ENCODE measurements around the gene USB1.
A peak's percentile ranks its signal among the peaks of the same experiment; 100 is the strongest.

USB1 gene

GRCh38 chr16:58000706-58001676 is at the start of gene USB1:
Gene USB1, plus strand, starts transcription at chr16:58001407. Its CDS starts 77 bp downstream, at chr16:58001484.
- DNase-seq (ENCODE audit: low spot score) = peak; percentile 96
- FAIRE-seq = peak; percentile 59

- no peak for FAIRE-seq
- no peak for DNase-seq (ENCODE audit: low spot score)
Observed at GRCh38 chr16:57952909-57953308, 48.3 kb upstream of the USB1 start.

GRCh38 chr16:57953857-57954256 is 47.4 kb upstream of the USB1 start:
- no peak for FAIRE-seq

GRCh38 chr16:57955572-57956188 is 45.5 kb upstream of the USB1 start:
- FAIRE-seq (no peak), DNase-seq (ENCODE audit: low spot score) (peak; percentile 48)

More at GRCh38 chr16:57953857-57954256, 47.4 kb upstream of the USB1 start:
- no peak for DNase-seq (ENCODE audit: low spot score)

GRCh38 chr16:57956270-57956808 is 44.9 kb upstream of the USB1 start:
- no peak for FAIRE-seq
- DNase-seq (ENCODE audit: low spot score) = no peak

GRCh38 chr16:57956924-57957672 is 44.1 kb upstream of the USB1 start:
- DNase-seq (ENCODE audit: low spot score) (no peak), FAIRE-seq (no peak)

GRCh38 chr16:57957673-57958392 is 43.4 kb upstream of the USB1 start:
- DNase-seq (ENCODE audit: low spot score) (no peak), FAIRE-seq (no peak)

GRCh38 chr16:57958544-57958943 is 42.7 kb upstream of the USB1 start:
- FAIRE-seq (no peak), DNase-seq (ENCODE audit: low spot score) (no peak)

- DNase-seq (ENCODE audit: low spot score) = no peak
- FAIRE-seq = no peak
Observed at GRCh38 chr16:57959121-57959520, 42.1 kb upstream of the USB1 start.

GRCh38 chr16:57959804-57960203 is 41.4 kb upstream of the USB1 start:
- FAIRE-seq (no peak), DNase-seq (ENCODE audit: low spot score) (no peak)

- DNase-seq (ENCODE audit: low spot score) (no peak), FAIRE-seq (no peak)
Observed at GRCh38 chr16:57960310-57960709, 40.9 kb upstream of the USB1 start.

GRCh38 chr16:57960826-57961472 is 40.3 kb upstream of the USB1 start:
- DNase-seq (ENCODE audit: low spot score) (no peak), FAIRE-seq (no peak)

GRCh38 chr16:57961538-57961937 is 39.7 kb upstream of the USB1 start:
- no peak for FAIRE-seq
- no peak for DNase-seq (ENCODE audit: low spot score)

- DNase-seq (ENCODE audit: low spot score) = no peak
- FAIRE-seq = no peak
Observed at GRCh38 chr16:57962046-57962445, 39.2 kb upstream of the USB1 start.

GRCh38 chr16:57962756-57963155 is 38.5 kb upstream of the USB1 start:
- DNase-seq (ENCODE audit: low spot score) (no peak), FAIRE-seq (no peak)

- DNase-seq (ENCODE audit: low spot score) = no peak
- no peak for FAIRE-seq
Observed at GRCh38 chr16:57964157-57964700, 37.0 kb upstream of the USB1 start.

- DNase-seq (ENCODE audit: low spot score) (no peak), FAIRE-seq (no peak)
Observed at GRCh38 chr16:57966204-57966771, 34.9 kb upstream of the USB1 start.

GRCh38 chr16:57966986-57967385 is 34.2 kb upstream of the USB1 start:
- FAIRE-seq (no peak), DNase-seq (ENCODE audit: low spot score) (no peak)

GRCh38 chr16:57967916-57968315 is 33.3 kb upstream of the USB1 start:
- DNase-seq (ENCODE audit: low spot score) = no peak
- no peak for FAIRE-seq

All from urothelium cell line (cell line).